Measurements from ENCODE around the gene GCNA.

DNA sequence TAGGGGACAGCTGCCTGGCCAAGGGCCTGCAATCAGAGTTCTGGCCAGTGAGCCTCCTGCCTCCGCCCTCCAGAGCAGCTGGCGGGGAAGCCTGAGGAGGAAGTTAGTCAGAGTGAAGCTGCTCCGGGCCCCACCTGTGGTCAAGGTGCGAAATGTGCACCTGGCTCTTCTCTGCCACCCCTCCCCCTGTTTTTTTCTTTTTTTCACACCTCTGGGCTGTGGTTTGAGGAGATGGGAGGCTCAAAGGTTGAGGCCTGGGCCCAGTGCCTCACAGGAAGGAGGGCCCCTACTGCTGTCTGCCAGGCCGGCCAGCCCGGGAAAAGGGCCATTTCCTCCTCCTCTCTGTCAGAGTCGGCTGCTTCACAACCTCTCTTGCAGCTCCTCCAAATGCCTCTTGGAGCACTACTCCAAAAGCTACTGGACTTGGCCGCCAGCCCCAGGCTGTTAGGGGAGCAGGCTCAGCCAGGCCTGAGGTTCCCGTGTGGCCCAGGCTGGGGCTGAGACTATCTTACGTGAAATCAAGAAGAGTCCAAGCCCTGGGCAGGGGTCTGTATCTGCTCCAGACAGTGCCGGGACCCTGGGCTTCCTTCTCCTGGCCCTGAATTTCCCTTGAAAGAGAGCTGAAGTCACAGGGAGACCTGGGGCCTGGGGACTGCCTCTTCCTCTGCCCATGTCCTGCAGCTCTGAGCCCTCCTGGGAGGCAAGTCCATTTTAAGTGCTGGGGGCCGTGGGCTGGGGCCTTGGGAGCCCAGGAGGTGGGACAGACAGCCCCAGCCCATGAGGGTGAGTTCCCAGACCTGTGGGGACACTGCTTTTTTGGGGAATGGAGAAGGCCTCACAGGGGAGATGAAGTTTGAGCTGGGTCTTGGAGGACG, 44.6 kb downstream of the GCNA start:
- TF ChIP-seq, protein P1, sequence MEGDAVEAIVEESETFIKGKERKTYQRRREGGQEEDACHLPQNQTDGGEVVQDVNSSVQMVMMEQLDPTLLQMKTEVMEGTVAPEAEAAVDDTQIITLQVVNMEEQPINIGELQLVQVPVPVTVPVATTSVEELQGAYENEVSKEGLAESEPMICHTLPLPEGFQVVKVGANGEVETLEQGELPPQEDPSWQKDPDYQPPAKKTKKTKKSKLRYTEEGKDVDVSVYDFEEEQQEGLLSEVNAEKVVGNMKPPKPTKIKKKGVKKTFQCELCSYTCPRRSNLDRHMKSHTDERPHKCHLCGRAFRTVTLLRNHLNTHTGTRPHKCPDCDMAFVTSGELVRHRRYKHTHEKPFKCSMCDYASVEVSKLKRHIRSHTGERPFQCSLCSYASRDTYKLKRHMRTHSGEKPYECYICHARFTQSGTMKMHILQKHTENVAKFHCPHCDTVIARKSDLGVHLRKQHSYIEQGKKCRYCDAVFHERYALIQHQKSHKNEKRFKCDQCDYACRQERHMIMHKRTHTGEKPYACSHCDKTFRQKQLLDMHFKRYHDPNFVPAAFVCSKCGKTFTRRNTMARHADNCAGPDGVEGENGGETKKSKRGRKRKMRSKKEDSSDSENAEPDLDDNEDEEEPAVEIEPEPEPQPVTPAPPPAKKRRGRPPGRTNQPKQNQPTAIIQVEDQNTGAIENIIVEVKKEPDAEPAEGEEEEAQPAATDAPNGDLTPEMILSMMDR (conservative IDR thresholded peaks at IDR 0.05 in 1 of 2, IDR thresholded peaks at IDR 0.05 in 1 of 2; ENCODE audit: low read depth in 1 of 2, low read length in 2 of 2): peak in 1 of 2 donors; percentile 19
- TF ChIP-seq EZH2 (IDR thresholded peaks at IDR 0.05; ENCODE audit: low read length, missing control alignments): no peak
